Endothelial cell of umbilical vein (primary cell): ENCODE results near the gene SOX11. TPM values are rescaled to one million over a fixed set of nuclear protein-coding genes. Genes with fewer than 3 reads are reported as not detected.

Source experiments
- BruUV-seq: library from RNA; stranded (reverse); fragments of 400-500 nt; replicated peaks from 2 replicates; lab custom pipeline; 2021; lab: Mats Ljungman, UMichigan
- CTCF ChIA-PET: fragments of 300-600, 350-600 bp; sonication (Branson Sonifier 250); formaldehyde crosslinking; loops from one replicate; lab custom pipeline; 2021; ENCODE audit warnings: antibody characterized with exemption, inconsistent platforms; lab: Charles Lee
- POLR2A ChIA-PET: fragments of 300-600, 350-600 bp; sonication (Branson Sonifier 250); formaldehyde crosslinking; loops from one replicate; lab custom pipeline; 2021; ENCODE audit warnings: antibody characterized with exemption, inconsistent platforms; lab: Charles Lee
- DNase-seq: peaks from one replicate; pipeline ENCODE4 v3.0.0-alpha.2; 2011; ENCODE audit warnings: low read depth, low spot score
- FAIRE-seq: peaks from 2 replicates; lab custom pipeline; 2011; peaks lifted over from hg19 to GRCh38; lab: Jason Lieb, UNC
- H2AFZ ChIP-seq: 2 replicates; pipeline ENCODE4 v1.6.0; 2012; ENCODE audit warnings: low read depth, low read length, control low read depth, inconsistent platforms
- H3K27ac ChIP-seq: 2 replicates; pipeline ENCODE4 v1.5.1; 2011; ENCODE audit warnings: low read depth, mild to moderate bottlenecking, control low read depth, low read length, moderate library complexity; ENCODE audit not compliant: insufficient read depth
- H3K27me3 ChIP-seq, 2 experiments: 2 replicates each; pipeline versions ENCODE4 v1.6.0 to v1.6.1; 2011; ENCODE audit warnings: low read length in 2 of 2, mixed read lengths in 1 of 2; ENCODE audit not compliant: control insufficient read depth in 2 of 2, insufficient read depth in 2 of 2
- H3K36me3 ChIP-seq, 2 experiments: 2 replicates in 1 of 2; 3 replicates in 1 of 2; pipeline ENCODE4 v1.5.1; 2011; ENCODE audit warnings: low read length in 2 of 2, mild to moderate bottlenecking in 1 of 2, moderate library complexity in 1 of 2; ENCODE audit not compliant: control insufficient read depth in 2 of 2, insufficient read depth in 2 of 2; ENCODE audit errors: extremely low read depth in 1 of 2
- H3K4me1 ChIP-seq: 3 replicates; pipeline ENCODE4 v1.5.1; 2011; ENCODE audit warnings: mild to moderate bottlenecking, low read length; ENCODE audit not compliant: control insufficient read depth, insufficient read depth; ENCODE audit errors: extremely low read depth
- H3K4me2 ChIP-seq: 2 replicates; pipeline ENCODE4 v1.6.1; 2011; ENCODE audit warnings: low read length, control low read depth, mixed read lengths; ENCODE audit not compliant: insufficient read depth
- H3K4me3 ChIP-seq, 3 experiments: fragments of 200-600 bp in 1 of 3; sonication (generic), shearing (Covaris generic) in 1 of 3; replicated peaks in 1 of 3; 2 replicates each; pipeline ENCODE4 v1.5.1; 2011 to 2016; ENCODE audit warnings: control low read depth in 3 of 3, low read length in 3 of 3, mild to moderate bottlenecking in 2 of 3, inconsistent platforms in 1 of 3, low read depth in 1 of 3, moderate library complexity in 1 of 3; ENCODE audit not compliant: insufficient read depth in 1 of 3
- H3K79me2 ChIP-seq: 2 replicates; pipeline ENCODE4 v1.6.0; 2012; ENCODE audit warnings: low read length, inconsistent platforms; ENCODE audit not compliant: control insufficient read depth, insufficient read depth
- H3K9ac ChIP-seq: replicated peaks from 2 replicates; pipeline ENCODE3; 2011; ENCODE audit warnings: low read length, control low read depth; ENCODE audit not compliant: insufficient read depth; ENCODE audit errors: extremely low read depth
- H3K9me1 ChIP-seq: replicated peaks from 3 replicates; pipeline ENCODE4 v1.6.0; 2011; ENCODE audit warnings: mild to moderate bottlenecking, low read length; ENCODE audit not compliant: control insufficient read depth, insufficient read depth; ENCODE audit errors: extremely low read depth
- H3K9me3 ChIP-seq: replicated peaks from 2 replicates; pipeline ENCODE4 v1.5.1; 2012; ENCODE audit warnings: low read length, inconsistent platforms; ENCODE audit not compliant: control insufficient read depth, insufficient read depth
- H4K20me1 ChIP-seq: replicated peaks from 2 replicates; pipeline ENCODE3; 2011; ENCODE audit warnings: mild to moderate bottlenecking, low read length; ENCODE audit not compliant: control insufficient read depth, insufficient read depth; ENCODE audit errors: extremely low read depth
- CTCF ChIP-seq, 2 donors: IDR thresholded peaks; 1 replicate in 1 of 2; 2 replicates in 1 of 2; pipeline ENCODE4 v1.5.1; 2011; ENCODE audit warnings: low read length in 2 of 2, mild to moderate bottlenecking in 2 of 2, moderate library complexity in 2 of 2, control low read depth in 1 of 2, inconsistent platforms in 1 of 2, low read depth in 1 of 2; ENCODE audit not compliant: insufficient read depth in 1 of 2; ENCODE audit errors: extremely low read depth in 1 of 2
- EZH2 ChIP-seq: IDR thresholded peaks from 2 replicates; pipeline ENCODE4 v1.6.1; 2012; ENCODE audit warnings: borderline replicate concordance, low read depth, mild to moderate bottlenecking, moderate library complexity, low read length, inconsistent platforms; ENCODE audit not compliant: severe bottlenecking
- FOS ChIP-seq: IDR thresholded peaks from 2 replicates; pipeline ENCODE4 v1.6.1; 2011; ENCODE audit warnings: mild to moderate bottlenecking, low read length, moderate library complexity, borderline replicate concordance; ENCODE audit not compliant: insufficient read depth
- GATA2 ChIP-seq: IDR thresholded peaks from 2 replicates; pipeline ENCODE4 v1.7.0; 2011; ENCODE audit warnings: low read depth, mild to moderate bottlenecking, moderate library complexity, mixed read lengths, low read length; ENCODE audit not compliant: insufficient read length, insufficient read depth
- JUN ChIP-seq: IDR thresholded peaks from 2 replicates; pipeline ENCODE4 v1.6.1; 2011; ENCODE audit warnings: borderline replicate concordance, low read depth; ENCODE audit not compliant: insufficient read length, insufficient read depth
- MAX ChIP-seq: IDR thresholded peaks from 2 replicates; pipeline ENCODE4 v1.6.1; 2011; ENCODE audit not compliant: insufficient read depth, insufficient read length
- MYC ChIP-seq: IDR thresholded peaks from one replicate; pipeline ENCODE4 v1.6.1; 2011; ENCODE audit warnings: mild to moderate bottlenecking, low read depth, low read length
- POLR2A ChIP-seq: IDR thresholded peaks from 2 replicates; pipeline ENCODE4 v1.6.1; 2012; ENCODE audit warnings: low read depth, mild to moderate bottlenecking, control low read depth, low read length
- POLR2AphosphoS5 ChIP-seq: IDR thresholded peaks from 2 replicates; pipeline ENCODE4 v1.6.1; 2012; ENCODE audit warnings: low read depth, mild to moderate bottlenecking, control low read depth, low read length, moderate library complexity; ENCODE audit not compliant: insufficient read depth
- dilution Hi-C: fragments of 300-500 bp; cut with MboI; formaldehyde crosslinking; loops from one replicate; pipeline ENCODE4 v1.15.0; 2019; ENCODE audit warnings: low sequenced_read_pairs; ENCODE audit not compliant: extremely low pct_ligation_motif_present
- intact Hi-C: fragments of 100-400 bp; cut with micrococcal nuclease; formaldehyde crosslinking; loops from one replicate; pipeline ENCODE4 v1.10.0; 2022
- polyA plus RNA-seq, 4 experiments: library from polyadenylated mRNA; depleted of rRNA in 3 of 4; stranded (reverse) in 3 of 4; unstranded in 1 of 4; fragments of >200 nt; gene quantifications; 2 replicates each; pipeline versions ENCODE4 v1.2.1 to v1.2.3, GENCODE V29; 2011 to 2012; ENCODE audit warnings: missing spikeins in 1 of 4
- total RNA-seq: library from RNA; stranded (reverse); gene quantifications from 2 replicates; pipeline ENCODE4 v1.2.3, GENCODE V29; 2021

Gene SOX11
- total and polyA plus RNA-seq, 2 donors (not counting 3 experiments of a cell fraction or from before 2014, with no cell fraction given): not detected

GRCh38 chr2:5700551-5700950 lies 8.4 kb downstream of the SOX11 start:
- Histone ChIP-seq H3K36me3 (no peaks in the 10 kb centered on the region), H3K4me1 (no peaks in the 10 kb centered on the region), H3K27me3 (peaks cover 2 to 15% of the 10 kb centered on the region in 2 experiments), H3K27ac (no peak overlapping the region), H3K9ac (no peak overlapping the region), H3K4me3 (no peak overlapping the region), H2AFZ (no peak overlapping the region), H3K4me2 (no peak overlapping the region), H3K9me3 (no peaks in the 10 kb centered on the region), H3K79me2 (no peaks in the 10 kb centered on the region), H3K9me1 (no peaks in the 10 kb centered on the region), H4K20me1 (no peaks in the 10 kb centered on the region)
- FAIRE-seq (no peak), DNase-seq (no peak)
- intact Hi-C loops (no loop called here), dilution Hi-C loops (no loop called here)
- BruUV-seq: no TSS peak
- ChIA-PET POLR2A (no interaction called here), CTCF (no interaction called here)
- TF ChIP-seq CTCF (IDR thresholded peaks at IDR 0.05; ENCODE audit: extremely low read depth in 1 of 2, insufficient read depth in 1 of 2, low read depth in 1 of 2, low read length in 2 of 2) (no peak), JUN (no peak), GATA2 (no peak), POLR2A (no peak), MYC (no peak), EZH2 (no peak), MAX (no peak), FOS (no peak), POLR2AphosphoS5 (no peak)
